ENCODE measurements around the gene PPM1H. TPM values are rescaled to one million over a fixed set of nuclear protein-coding genes. Genes with fewer than 3 reads are reported as not detected.

PPM1H gene
- total RNA-seq, 1 experiment from 2014 or later = 0.04 TPM

DNA sequence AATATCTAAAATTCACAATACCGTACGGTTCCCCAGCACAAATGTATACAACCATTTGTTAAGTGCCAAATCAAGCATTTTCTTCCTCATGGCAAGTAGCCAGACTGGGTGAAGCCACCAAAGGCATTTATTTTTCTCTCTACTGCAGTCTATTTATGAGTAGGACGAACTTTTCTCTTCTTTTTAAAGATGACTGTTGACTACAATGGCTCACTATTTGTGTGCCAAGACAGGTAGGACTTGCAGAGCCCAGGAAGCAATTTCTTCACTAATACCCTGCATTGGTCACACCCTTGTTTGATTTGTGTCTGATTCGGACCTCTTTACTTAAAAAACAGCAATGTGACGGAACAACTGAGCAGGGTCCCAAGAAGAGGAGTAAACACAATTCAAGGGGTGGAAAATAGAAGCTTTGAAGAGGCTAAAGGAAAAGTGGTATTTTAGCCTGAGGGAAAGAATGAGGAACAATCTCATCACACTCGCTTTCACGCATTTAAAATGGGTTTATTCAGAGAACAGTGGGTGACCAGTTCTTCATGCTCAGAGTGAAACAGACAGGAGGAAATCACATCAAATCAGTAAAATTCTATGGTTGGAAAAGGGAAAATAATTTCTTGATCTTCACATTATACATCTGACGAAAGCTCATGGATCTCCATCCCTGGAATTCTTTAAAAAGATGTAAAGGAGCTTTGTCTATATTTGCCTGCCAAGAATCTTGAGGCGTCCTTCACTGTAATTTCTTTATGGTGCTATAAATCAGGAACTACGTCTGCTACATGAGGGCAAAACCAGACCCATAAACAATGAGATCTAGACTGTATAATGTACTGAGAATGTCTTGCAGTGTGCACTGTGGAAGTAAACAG lies 183.8 kb downstream of the PPM1H start:
- intact Hi-C loops (cut with micrococcal nuclease; ENCODE audit: unreplicated experiment) = no loop called here
- BruUV-seq (replicated peaks) = no TSS peak
- CTCF ChIA-PET = no interaction called here

DNA sequence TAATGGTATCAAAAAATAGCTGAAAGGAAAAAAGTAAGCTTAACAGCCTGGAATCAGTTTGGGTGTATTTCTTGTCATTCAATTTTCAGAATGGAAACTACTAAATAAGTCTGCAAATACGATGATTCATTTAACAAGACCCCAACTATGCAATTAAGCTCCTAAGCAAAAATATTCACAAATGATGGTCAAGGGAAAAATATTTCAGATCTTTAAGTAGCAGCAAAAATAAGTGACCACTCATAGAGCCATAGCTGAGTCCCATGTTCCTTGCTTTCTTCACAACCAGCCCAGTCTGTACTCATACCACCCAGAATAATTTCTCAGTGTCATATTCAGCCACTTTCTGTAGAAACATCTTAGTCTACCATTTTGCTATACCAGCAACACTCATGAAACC lies 185.4 kb downstream of the PPM1H start:
- ChIA-PET CTCF (no interaction called here), POLR2A (ENCODE audit: low non-redundant PET) (no interaction called here)
- Histone ChIP-seq H3K4me1 (ENCODE audit: insufficient read depth, low read length, poor library complexity, severe bottlenecking) (no peaks in the 10 kb centered on the region), H3K9me3 (ENCODE audit: low read depth, low read length, poor library complexity, severe bottlenecking) (no peaks in the 10 kb centered on the region), H3K27me3 (replicated peaks; ENCODE audit: insufficient read depth, low read depth, low read length, poor library complexity) (no peaks in the 10 kb centered on the region), H3K4me3 (ENCODE audit: low read depth, low read length, poor library complexity, severe bottlenecking) (no peak overlapping the region), H3K36me3 (ENCODE audit: insufficient read depth, low read length, poor library complexity, severe bottlenecking) (no peaks in the 10 kb centered on the region), H3K27ac (ENCODE audit: low read depth, low read length, poor library complexity, severe bottlenecking) (no peak overlapping the region)
- no peak for DNase-seq (ENCODE audit: low spot score)
- BruUV-seq (replicated peaks) = no TSS peak
- intact Hi-C loops (cut with micrococcal nuclease; ENCODE audit: unreplicated experiment) = no loop called here
- no peak for TF ChIP-seq EZH2 (IDR thresholded peaks at IDR 0.05; ENCODE audit: borderline replicate concordance, low read depth, low read length, poor library complexity, severe bottlenecking)
- TF ChIP-seq, protein P1, sequence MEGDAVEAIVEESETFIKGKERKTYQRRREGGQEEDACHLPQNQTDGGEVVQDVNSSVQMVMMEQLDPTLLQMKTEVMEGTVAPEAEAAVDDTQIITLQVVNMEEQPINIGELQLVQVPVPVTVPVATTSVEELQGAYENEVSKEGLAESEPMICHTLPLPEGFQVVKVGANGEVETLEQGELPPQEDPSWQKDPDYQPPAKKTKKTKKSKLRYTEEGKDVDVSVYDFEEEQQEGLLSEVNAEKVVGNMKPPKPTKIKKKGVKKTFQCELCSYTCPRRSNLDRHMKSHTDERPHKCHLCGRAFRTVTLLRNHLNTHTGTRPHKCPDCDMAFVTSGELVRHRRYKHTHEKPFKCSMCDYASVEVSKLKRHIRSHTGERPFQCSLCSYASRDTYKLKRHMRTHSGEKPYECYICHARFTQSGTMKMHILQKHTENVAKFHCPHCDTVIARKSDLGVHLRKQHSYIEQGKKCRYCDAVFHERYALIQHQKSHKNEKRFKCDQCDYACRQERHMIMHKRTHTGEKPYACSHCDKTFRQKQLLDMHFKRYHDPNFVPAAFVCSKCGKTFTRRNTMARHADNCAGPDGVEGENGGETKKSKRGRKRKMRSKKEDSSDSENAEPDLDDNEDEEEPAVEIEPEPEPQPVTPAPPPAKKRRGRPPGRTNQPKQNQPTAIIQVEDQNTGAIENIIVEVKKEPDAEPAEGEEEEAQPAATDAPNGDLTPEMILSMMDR (conservative IDR thresholded peaks at IDR 0.05; ENCODE audit: low read depth, low read length) = no peak

More for the DNA sequence above, 183.8 kb downstream of the PPM1H start:
- Histone ChIP-seq H3K27ac (ENCODE audit: low read depth, low read length, poor library complexity, severe bottlenecking) (no peak overlapping the region), H3K9me3 (ENCODE audit: low read depth, low read length, poor library complexity, severe bottlenecking) (no peaks in the 10 kb centered on the region), H3K4me3 (ENCODE audit: low read depth, low read length, poor library complexity, severe bottlenecking) (no peak overlapping the region), H3K4me1 (ENCODE audit: insufficient read depth, low read length, poor library complexity, severe bottlenecking) (no peaks in the 10 kb centered on the region), H3K36me3 (ENCODE audit: insufficient read depth, low read length, poor library complexity, severe bottlenecking) (no peaks in the 10 kb centered on the region), H3K27me3 (replicated peaks; ENCODE audit: insufficient read depth, low read depth, low read length, poor library complexity) (no peaks in the 10 kb centered on the region)
- POLR2A ChIA-PET (ENCODE audit: low non-redundant PET) = no interaction called here
- DNase-seq (ENCODE audit: low spot score) = no peak
- TF ChIP-seq EZH2 (IDR thresholded peaks at IDR 0.05; ENCODE audit: borderline replicate concordance, low read depth, low read length, poor library complexity, severe bottlenecking) = no peak
- TF ChIP-seq, protein P1 (conservative IDR thresholded peaks at IDR 0.05; ENCODE audit: low read depth, low read length) = no peak

DNA sequence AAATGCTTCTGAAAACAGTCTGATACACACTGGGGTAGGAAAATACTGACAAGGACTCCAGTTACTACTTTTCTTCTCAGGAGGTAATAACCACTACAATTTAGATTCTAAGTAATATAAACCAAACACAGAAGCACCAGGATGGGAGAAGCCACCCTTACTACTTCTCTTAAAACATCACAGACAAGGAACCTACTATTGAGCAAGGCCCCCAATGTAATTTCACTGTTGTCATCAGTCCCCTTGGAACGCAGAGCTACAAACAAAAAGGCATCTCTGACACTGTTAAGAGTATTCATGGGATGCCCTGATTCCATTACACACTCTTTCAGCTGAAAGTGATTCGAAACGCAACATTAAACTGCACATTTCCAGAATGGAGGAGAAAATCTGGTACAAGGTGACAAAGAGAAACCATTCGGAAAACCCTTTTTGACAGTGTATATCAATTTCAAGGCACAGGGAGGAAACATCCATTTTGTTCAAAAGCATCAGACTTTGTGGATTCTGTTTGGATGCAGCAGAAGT lies 185.9 kb downstream of the PPM1H start:
- H3K9me3 ChIP-seq (ENCODE audit: low read depth, low read length, poor library complexity, severe bottlenecking) = no peaks in the 10 kb centered on the region
- no peak overlapping the region for H3K27ac ChIP-seq (ENCODE audit: low read depth, low read length, poor library complexity, severe bottlenecking)
- CTCF ChIA-PET = no interaction called here
- no peaks in the 10 kb centered on the region for H3K27me3 ChIP-seq (replicated peaks; ENCODE audit: insufficient read depth, low read depth, low read length, poor library complexity)
- TF ChIP-seq EZH2 (IDR thresholded peaks at IDR 0.05; ENCODE audit: borderline replicate concordance, low read depth, low read length, poor library complexity, severe bottlenecking) = no peak
- TF ChIP-seq, protein P1 (conservative IDR thresholded peaks at IDR 0.05; ENCODE audit: low read depth, low read length) = no peak
- H3K4me3 ChIP-seq (ENCODE audit: low read depth, low read length, poor library complexity, severe bottlenecking) = no peak overlapping the region
- no peak for DNase-seq (ENCODE audit: low spot score)
- H3K36me3 ChIP-seq (ENCODE audit: insufficient read depth, low read length, poor library complexity, severe bottlenecking) = no peaks in the 10 kb centered on the region
- POLR2A ChIA-PET (ENCODE audit: low non-redundant PET) = no interaction called here
- intact Hi-C loops (cut with micrococcal nuclease; ENCODE audit: unreplicated experiment) = no loop called here
- BruUV-seq (replicated peaks) = no TSS peak
- H3K4me1 ChIP-seq (ENCODE audit: insufficient read depth, low read length, poor library complexity, severe bottlenecking) = no peaks in the 10 kb centered on the region

All from A673 (cell line).